ENCODE data around the gene MAPKBP1.

- TF ChIP-seq CTCF (IDR thresholded peaks at IDR 0.05) = no peak
- TF ChIP-seq POLR2A (IDR thresholded peaks at IDR 0.05) = no peak
These were observed 61.8 kb downstream of the MAPKBP1 start for GRCh38 chr15:41836073-41836472.

Measured in right lobe of liver (tissue), 4 donors.